GM19397 (cell line): Measurements from ENCODE around the gene PTPRN.
"Not testable (repeated sequence)": the region's sequence is repeated elsewhere in the genome, so short reads cannot be mapped to it uniquely, and the experiment has no call there.

ENCODE experiments used
- ATAC-seq: cut with Tn5 transposase; IDR thresholded peaks from one replicate; pipeline ENCODE4 v1.9.1; 2021; ENCODE audit warnings: mild to moderate bottlenecking, moderate library complexity; ENCODE audit not compliant: unreplicated experiment

The PTPRN gene

GRCh38 chr2:219309278-219309677 lies at the start of gene PTPRN:
PTPRN (minus strand) TSS chr2:219309401; CDS start chr2:219309332, 69 bp downstream.
- ATAC-seq, result no peak

GRCh38 chr2:219358170-219359075 lies 49.2 kb upstream of the PTPRN start:
- no peak for ATAC-seq

- ATAC-seq, result no peak
Measured at GRCh38 chr2:219356834-219357233, 47.6 kb upstream of the PTPRN start.

GRCh38 chr2:219354582-219354981 lies 45.4 kb upstream of the PTPRN start:
- ATAC-seq, result no peak

- ATAC-seq, result no peak
Measured at GRCh38 chr2:219353129-219353528, 43.9 kb upstream of the PTPRN start.

DNA sequence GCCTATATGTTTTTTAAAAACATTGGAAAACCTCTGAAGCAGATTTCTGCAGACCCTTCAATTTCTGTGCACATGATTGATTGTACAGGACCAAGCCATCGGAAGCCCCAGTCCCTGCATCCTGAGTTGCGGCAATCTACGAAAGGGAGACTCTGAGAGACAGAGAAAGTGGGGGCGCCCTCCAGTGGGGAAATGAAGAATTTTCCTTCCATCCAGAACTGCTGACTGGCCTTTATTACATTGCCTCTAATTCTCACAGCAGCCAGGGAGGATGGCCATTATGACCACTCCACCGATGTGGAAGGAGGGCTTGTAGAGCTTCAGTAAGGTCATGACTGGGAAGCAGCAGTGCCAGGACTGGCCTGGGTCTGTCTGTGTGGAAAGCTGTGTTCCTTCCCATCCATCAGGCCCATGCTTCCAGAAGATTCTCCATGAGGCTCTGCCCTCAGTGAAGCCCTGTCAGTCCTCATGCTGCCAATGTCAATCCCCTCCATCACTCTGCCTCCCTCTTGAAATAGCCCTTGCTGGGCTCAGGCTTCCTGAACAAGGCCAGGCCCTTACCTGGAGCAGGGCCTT lies 43.3 kb upstream of the PTPRN start:
- ATAC-seq, result no peak

DNA sequence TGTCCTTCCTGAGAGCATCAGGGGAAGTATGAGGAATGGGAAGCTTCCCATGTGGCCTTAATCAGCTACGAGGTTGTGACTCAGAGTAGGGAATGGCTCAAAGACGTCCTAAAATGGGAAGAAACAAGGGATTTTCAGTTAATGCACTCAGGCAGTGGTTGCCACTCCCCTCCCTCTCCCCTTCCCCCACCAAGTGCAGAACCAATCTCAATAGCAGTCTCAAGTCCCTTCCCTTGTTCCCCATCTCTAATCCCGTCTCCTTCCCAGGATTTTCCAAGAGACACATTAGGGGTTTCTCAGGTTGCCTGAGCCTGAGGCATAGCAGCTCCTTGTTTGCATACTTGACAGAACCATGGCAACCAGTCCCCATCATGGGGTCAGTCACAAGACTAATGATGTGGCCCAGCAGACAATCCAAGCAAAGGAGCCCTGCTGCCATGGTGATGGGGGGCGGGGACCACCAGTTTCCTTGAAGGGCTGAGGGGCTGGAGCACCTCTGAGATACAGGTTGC lies 41.6 kb upstream of the PTPRN start:
- ATAC-seq, result no peak

GRCh38 chr2:219350215-219350614 lies 41.0 kb upstream of the PTPRN start:
- no peak for ATAC-seq

GRCh38 chr2:219344751-219345430 lies 35.7 kb upstream of the PTPRN start:
- no peak for ATAC-seq

DNA sequence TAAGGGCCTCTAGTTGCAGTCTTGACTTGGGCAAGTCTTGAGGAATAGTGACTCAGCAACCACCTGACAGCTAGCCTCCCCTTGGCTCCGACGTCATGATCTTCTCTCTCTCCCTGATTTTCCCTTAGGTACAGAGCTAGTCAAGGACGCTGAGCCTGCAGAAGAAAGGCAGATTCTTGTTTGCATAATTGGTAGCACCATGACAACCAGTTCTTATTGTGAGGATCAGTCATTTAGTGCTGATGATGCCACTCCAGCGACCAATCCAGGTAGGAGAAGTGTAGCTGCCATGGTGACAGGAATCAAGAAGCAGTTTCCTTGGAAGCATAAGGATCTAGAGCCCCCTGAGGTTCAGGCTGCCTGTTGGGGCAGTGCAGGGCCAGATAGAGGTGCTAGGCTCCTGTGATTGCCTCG lies 26.2 kb upstream of the PTPRN start:
- no peak for ATAC-seq

- ATAC-seq, result no peak
Measured at GRCh38 chr2:219334076-219334475, 24.9 kb upstream of the PTPRN start.

GRCh38 chr2:219332542-219332941 lies 23.3 kb upstream of the PTPRN start, which contains the start of gene RESP18:
RESP18 (minus strand) TSS chr2:219332744.
- no peak for ATAC-seq

- ATAC-seq, result no peak
Measured at GRCh38 chr2:219331560-219332213, 22.5 kb upstream of the PTPRN start.

GRCh38 chr2:219327719-219328118 lies 18.5 kb upstream of the PTPRN start:
- no peak for ATAC-seq

DNA sequence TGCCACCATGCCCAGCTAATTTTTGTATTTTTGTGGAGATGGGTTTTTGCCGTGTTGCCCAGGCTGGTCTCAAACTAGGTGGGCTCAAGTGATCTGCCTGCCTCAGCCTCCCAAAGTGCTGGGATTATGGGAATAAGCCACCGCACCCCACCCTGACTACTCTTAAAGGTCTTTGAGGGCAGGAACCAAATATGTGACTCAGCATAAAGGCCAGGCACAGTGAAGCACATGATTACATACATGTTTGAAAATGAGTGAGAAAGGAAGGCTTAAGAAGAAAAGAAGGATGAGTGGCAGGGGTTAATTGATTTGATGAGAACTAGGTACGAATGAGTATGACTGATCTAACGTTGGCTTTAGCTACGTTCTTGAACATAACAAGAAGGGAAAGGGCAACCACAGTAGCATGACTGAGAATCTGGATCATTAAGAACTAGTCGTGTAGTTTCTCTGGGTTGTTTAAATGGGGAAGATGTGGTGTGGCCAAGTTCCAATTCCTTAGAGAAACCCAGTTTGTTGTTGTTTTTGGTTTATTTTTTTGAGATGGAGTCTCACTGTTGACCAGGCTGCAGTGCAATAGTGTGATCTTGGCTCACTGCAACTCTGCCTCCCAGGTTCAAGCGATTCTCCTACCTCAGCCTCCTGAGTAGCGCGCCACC lies 16.6 kb upstream of the PTPRN start:
- no peak for ATAC-seq

- no peak for ATAC-seq
Measured at GRCh38 chr2:219325136-219325535, 15.9 kb upstream of the PTPRN start.

- ATAC-seq, result no peak
Measured at GRCh38 chr2:219323434-219323833, 14.2 kb upstream of the PTPRN start.

- ATAC-seq, result no peak
Measured at GRCh38 chr2:219314804-219315468, 5.7 kb upstream of the PTPRN start.

GRCh38 chr2:219312683-219313263 lies 3.6 kb upstream of the PTPRN start:
- not testable (repeated sequence) for ATAC-seq
